Activated CD4-positive, alpha-beta T cell treated with anti-CD3 and anti-CD28 coated beads for 36 hours (primary cell): ENCODE results near the gene GOLGA8N. TPM values are rescaled to one million over a fixed set of nuclear protein-coding genes. Genes with fewer than 3 reads are reported as not detected.

Experiments
- ATAC-seq: fragments of 200-7000 bp; cut with Tn5 transposase; one replicate; pipeline ENCODE4 v1.10.0; 2021; ENCODE audit warnings: mild to moderate bottlenecking, moderate library complexity
- CTCF ChIA-PET: fragments of 350-600 bp; sonication (Branson Sonifier 250); formaldehyde crosslinking; loops from one replicate; lab custom pipeline; 2021; ENCODE audit warnings: antibody characterized with exemption; lab: Charles Lee
- POLR2A ChIA-PET: fragments of 350-600 bp; sonication (Branson Sonifier 250); formaldehyde crosslinking; loops from one replicate; lab custom pipeline; 2021; ENCODE audit warnings: antibody characterized with exemption, inconsistent platforms; lab: Charles Lee
- DNase-seq: peaks from one replicate; pipeline ENCODE4 v3.0.0-alpha.2; 2020
- H3K27ac Mint-ChIP-seq: one replicate; pipeline ENCODE4 v1.8.0; 2021; ENCODE audit warnings: mixed read lengths
- H3K27me3 Mint-ChIP-seq: one replicate; pipeline ENCODE4 v1.8.0; 2021; ENCODE audit warnings: mixed read lengths
- H3K36me3 Mint-ChIP-seq: one replicate; pipeline ENCODE4 v1.8.0; 2021; ENCODE audit warnings: low read depth, mixed read lengths
- H3K4me1 Mint-ChIP-seq: one replicate; pipeline ENCODE4 v1.8.0; 2021; ENCODE audit warnings: mixed read lengths
- H3K4me3 Mint-ChIP-seq: one replicate; pipeline ENCODE4 v1.8.0; 2021; ENCODE audit warnings: mild to moderate bottlenecking, moderate library complexity, mixed read lengths
- H3K9me3 Mint-ChIP-seq: one replicate; pipeline ENCODE4 v1.8.0; 2021; ENCODE audit warnings: low read depth, mixed read lengths
- intact Hi-C, 2 experiments: fragments of 100-400 bp; cut with DNase I in 1 of 2; cut with micrococcal nuclease in 1 of 2; formaldehyde crosslinking; loops; one replicate each; pipeline versions ENCODE4 v1.14.2 to v1.15.1; 2022 to 2024; cut with DNase I, micrococcal nuclease
- total RNA-seq, 2 experiments: library from RNA; stranded (reverse); gene quantifications; one replicate each; pipeline ENCODE4 v1.2.3, GENCODE V29; 2021

The GOLGA8N gene
- total RNA-seq, 2 experiments from 2014 or later: 2.2 to 2.4 TPM

GRCh38 chr15:32656091-32656490 is 62.8 kb downstream of the GOLGA8N start:
- Mint-ChIP-seq H3K36me3 (peaks cover 2% of the 10 kb centered on the region), H3K27ac (no peak overlapping the region), H3K4me3 (no peak overlapping the region), H3K9me3 (no peaks in the 10 kb centered on the region), H3K27me3 (no peaks in the 10 kb centered on the region), H3K4me1 (peaks cover 7% of the 10 kb centered on the region)
- POLR2A ChIA-PET: no interaction called here
- no peak for DNase-seq
- no peak for ATAC-seq
- CTCF ChIA-PET: interaction anchor here (0.8 to 1.6 kb wide), 2 partner anchors 10 to 46 kb away, joined by 4 to 6 read pairs; no protein-coding TSS in a partner anchor
- intact Hi-C loops: no loop called here

DNA sequence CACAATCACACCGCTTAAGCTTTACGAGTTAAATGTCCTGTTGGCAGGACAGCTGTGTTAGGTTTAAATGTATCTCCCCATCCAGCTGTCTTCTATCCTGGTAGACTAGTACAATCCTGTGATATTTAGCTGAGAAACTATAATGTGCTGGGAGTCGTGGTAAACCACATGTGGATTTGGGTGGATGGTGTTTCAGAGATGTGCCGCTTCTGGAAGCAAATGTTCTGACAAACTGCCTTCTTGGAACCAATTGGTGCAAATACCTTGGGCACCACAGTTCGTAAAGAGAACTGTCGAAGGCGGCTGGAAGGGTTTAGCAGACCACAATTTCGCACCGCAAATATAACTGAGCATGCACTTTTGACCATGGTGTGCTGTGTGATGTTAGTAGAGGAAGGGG is 63.2 kb downstream of the GOLGA8N start:
- DNase-seq (no peak), ATAC-seq (no peak)
- no peaks in the 10 kb centered on the region for H3K9me3 Mint-ChIP-seq
- intact Hi-C loops: no loop called here
- H3K4me3 Mint-ChIP-seq: no peak overlapping the region
- H3K27ac Mint-ChIP-seq: no peak overlapping the region
- ChIA-PET POLR2A (no interaction called here), CTCF (interaction anchor here (1.6 kb wide), 1 partner anchor 9 kb away, joined by 6 read pairs; no protein-coding TSS in a partner anchor)
- H3K36me3 Mint-ChIP-seq: peaks cover 2% of the 10 kb centered on the region
- H3K4me1 Mint-ChIP-seq: peaks cover 7% of the 10 kb centered on the region
- H3K27me3 Mint-ChIP-seq: no peaks in the 10 kb centered on the region

Other genes with a start within 250 kb of the GOLGA8N start
- gene GOLGA8K, start 190.2 kb upstream of the GOLGA8N start, total RNA-seq: under 1 TPM; 0.25 to 0.63 TPM
- 1 to 10 TPM; 1.0 to 1.3 TPM for gene GOLGA8O, start 137.8 kb upstream of the GOLGA8N start, total RNA-seq
- gene ARHGAP11A, start 22.0 kb downstream of the GOLGA8N start, total RNA-seq: 100 to 1,000 TPM; 111 to 155 TPM
- 1 to 10 TPM in 1 of 2 experiments, under 1 TPM in 1; 0.91 to 1.2 TPM for gene SCG5, start 48.3 kb downstream of the GOLGA8N start, total RNA-seq
- gene GREM1, start 124.5 kb downstream of the GOLGA8N start, total RNA-seq: not detected